Peyer's patch (tissue), 4 donors: ENCODE measurements around the gene DENND11.

Experiments
- POLR2A ChIP-seq, 2 donors: fragments of 450-650 bp; IDR thresholded peaks; one replicate each; pipeline ENCODE4 v1.5.1; 2017; ENCODE audit warnings: antibody characterized with exemption in 2 of 2, mild to moderate bottlenecking in 2 of 2, moderate library complexity in 2 of 2
- TF ChIP-seq, protein P1 (sequence below), 6 experiments: fragments of 450-650 bp in 4 of 6; fragments of 200-600 bp in 2 of 6; sonication (generic) in 1 of 6; IDR thresholded peaks; one replicate each; pipeline ENCODE4 v1.5.1; 2017 to 2019; ENCODE audit warnings: antibody characterized with exemption in 6 of 6, mild to moderate bottlenecking in 3 of 6, moderate library complexity in 1 of 6

DNA sequence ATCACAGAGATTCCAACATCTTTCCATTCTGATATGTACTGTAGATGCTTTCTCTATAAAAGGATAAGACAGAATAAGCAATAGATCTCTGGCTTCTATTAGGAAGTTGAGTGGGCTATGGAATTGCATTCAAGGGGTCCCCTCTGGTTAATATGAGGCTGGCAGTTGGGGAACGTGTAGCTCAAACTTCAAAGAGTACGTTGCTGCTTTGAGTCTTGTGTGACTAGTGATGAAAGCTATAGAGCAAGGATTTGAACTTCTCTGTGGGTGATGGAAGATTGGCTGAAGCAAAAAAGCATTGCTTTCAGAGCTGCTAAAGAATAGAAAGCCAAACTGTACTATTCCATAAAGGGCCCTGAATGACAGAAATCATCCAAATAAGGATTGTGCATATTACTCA lies 12.6 kb upstream of the DENND11 start:
- TF ChIP-seq, protein P1, sequence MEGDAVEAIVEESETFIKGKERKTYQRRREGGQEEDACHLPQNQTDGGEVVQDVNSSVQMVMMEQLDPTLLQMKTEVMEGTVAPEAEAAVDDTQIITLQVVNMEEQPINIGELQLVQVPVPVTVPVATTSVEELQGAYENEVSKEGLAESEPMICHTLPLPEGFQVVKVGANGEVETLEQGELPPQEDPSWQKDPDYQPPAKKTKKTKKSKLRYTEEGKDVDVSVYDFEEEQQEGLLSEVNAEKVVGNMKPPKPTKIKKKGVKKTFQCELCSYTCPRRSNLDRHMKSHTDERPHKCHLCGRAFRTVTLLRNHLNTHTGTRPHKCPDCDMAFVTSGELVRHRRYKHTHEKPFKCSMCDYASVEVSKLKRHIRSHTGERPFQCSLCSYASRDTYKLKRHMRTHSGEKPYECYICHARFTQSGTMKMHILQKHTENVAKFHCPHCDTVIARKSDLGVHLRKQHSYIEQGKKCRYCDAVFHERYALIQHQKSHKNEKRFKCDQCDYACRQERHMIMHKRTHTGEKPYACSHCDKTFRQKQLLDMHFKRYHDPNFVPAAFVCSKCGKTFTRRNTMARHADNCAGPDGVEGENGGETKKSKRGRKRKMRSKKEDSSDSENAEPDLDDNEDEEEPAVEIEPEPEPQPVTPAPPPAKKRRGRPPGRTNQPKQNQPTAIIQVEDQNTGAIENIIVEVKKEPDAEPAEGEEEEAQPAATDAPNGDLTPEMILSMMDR (IDR thresholded peaks at IDR 0.05), result no peak
- TF ChIP-seq POLR2A (IDR thresholded peaks at IDR 0.05), result no peak
